ENCODE data around the gene NR1D1. TPM values are rescaled to one million over a fixed set of nuclear protein-coding genes. Genes with fewer than 3 reads are reported as not detected.

The NR1D1 gene
- total and polyA plus RNA-seq, 2 of the 8 experiments (the other 6 are each of a cell fraction or from before 2014, with no cell fraction given): 1.5 to 4.6 TPM

DNA sequence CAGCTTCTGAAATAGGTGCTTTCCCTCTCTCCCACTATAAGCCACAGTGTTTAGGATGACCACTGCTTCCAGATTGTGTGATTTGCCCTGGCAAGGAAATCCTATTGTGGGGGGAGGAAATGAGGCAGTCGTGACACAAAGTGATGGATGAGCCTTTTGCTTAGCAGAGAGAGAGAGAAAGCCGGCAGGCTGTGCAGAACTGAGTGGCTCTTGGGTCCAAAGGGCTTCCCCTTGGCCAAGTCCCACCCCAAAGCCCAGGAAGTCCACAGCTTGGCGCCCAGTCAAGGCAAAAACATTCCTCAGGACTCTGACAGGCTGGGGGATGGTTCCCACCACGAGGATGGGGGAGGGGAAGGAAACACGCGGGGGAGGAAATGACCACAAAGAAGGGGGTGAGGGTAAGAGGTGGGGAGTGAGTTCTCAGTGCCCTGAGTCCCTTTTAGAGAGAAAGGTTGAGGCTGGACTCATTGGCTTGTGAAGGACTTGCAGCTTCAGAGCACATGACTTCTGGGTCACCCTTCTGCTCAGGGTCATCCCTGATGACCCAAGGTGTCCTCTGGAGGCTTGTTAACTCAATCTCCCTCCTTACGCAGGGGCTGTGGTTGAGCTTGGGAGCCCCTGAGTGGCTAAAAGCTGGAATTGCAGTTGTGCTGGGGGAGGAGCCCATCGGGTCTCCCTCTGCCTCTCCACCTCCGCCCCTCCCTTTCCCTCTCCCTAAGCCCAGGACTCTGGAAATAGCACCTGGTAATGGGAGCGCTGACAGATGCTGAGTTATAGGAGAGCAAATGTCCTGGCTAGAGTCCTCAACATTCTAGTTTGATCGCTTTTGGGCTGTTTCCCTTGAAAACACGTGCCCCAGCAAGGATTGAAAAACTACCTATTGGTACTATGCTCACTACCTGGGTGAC, 11.1 kb upstream of the NR1D1 start (continued):
- TF ChIP-seq, protein P1, sequence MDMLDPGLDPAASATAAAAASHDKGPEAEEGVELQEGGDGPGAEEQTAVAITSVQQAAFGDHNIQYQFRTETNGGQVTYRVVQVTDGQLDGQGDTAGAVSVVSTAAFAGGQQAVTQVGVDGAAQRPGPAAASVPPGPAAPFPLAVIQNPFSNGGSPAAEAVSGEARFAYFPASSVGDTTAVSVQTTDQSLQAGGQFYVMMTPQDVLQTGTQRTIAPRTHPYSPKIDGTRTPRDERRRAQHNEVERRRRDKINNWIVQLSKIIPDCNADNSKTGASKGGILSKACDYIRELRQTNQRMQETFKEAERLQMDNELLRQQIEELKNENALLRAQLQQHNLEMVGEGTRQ (IDR thresholded peaks at IDR 0.05; ENCODE audit: low read length): no peak
- TF ChIP-seq CREB1 (IDR thresholded peaks at IDR 0.05) (no peak), PHF8 (conservative IDR thresholded peaks at IDR 0.05; ENCODE audit: low read depth, low read length) (no peak), CTBP2 (IDR thresholded peaks at IDR 0.05; ENCODE audit: borderline replicate concordance, insufficient read depth, insufficient read length, low read length) (no peak), RBBP5 (IDR thresholded peaks at IDR 0.05; ENCODE audit: borderline replicate concordance, low read depth, low read length) (peak; percentile 60; the same call in 1 of the 2 replicates), HDAC6 (IDR thresholded peaks at IDR 0.05; ENCODE audit: low read depth, low read length) (no peak), BRCA1 (IDR thresholded peaks at IDR 0.05; ENCODE audit: low read depth, low read length) (no peak), SP2 (IDR thresholded peaks at IDR 0.05; ENCODE audit: low read length) (no peak), EP300 (IDR thresholded peaks at IDR 0.05; ENCODE audit: borderline replicate concordance in 1 of 2, low read depth in 2 of 2, low read length in 2 of 2) (no peak), GTF2F1 (IDR thresholded peaks at IDR 0.05; ENCODE audit: borderline replicate concordance, low read depth, low read length) (no peak), CEBPB (IDR thresholded peaks at IDR 0.05; ENCODE audit: low read depth, low read length) (no peak), NANOG (IDR thresholded peaks at IDR 0.05; ENCODE audit: insufficient read depth, low read depth, low read length, poor library complexity, severe bottlenecking) (no peak), CBX5 (IDR thresholded peaks at IDR 0.05; ENCODE audit: low read depth, low read length) (no peak), TAF1 (IDR thresholded peaks at IDR 0.05; ENCODE audit: low read depth, low read length) (peak; percentile 44; the same call in 1 of the 2 replicates), RAD21 (IDR thresholded peaks at IDR 0.05 in 1 of 2, conservative IDR thresholded peaks at IDR 0.05 in 1 of 2; ENCODE audit: low read depth in 2 of 2, low read length in 2 of 2) (peak; percentile 85 to 88), BCL11A (IDR thresholded peaks at IDR 0.05; ENCODE audit: low read depth in 2 of 2, low read length in 2 of 2) (no peak), KDM1A (IDR thresholded peaks at IDR 0.05; ENCODE audit: borderline replicate concordance, low read length) (peak; percentile 64; the same call in 1 of the 2 replicates), JUN (IDR thresholded peaks at IDR 0.05; ENCODE audit: low read depth, low read length) (no peak)
- TF ChIP-seq, protein P2, sequence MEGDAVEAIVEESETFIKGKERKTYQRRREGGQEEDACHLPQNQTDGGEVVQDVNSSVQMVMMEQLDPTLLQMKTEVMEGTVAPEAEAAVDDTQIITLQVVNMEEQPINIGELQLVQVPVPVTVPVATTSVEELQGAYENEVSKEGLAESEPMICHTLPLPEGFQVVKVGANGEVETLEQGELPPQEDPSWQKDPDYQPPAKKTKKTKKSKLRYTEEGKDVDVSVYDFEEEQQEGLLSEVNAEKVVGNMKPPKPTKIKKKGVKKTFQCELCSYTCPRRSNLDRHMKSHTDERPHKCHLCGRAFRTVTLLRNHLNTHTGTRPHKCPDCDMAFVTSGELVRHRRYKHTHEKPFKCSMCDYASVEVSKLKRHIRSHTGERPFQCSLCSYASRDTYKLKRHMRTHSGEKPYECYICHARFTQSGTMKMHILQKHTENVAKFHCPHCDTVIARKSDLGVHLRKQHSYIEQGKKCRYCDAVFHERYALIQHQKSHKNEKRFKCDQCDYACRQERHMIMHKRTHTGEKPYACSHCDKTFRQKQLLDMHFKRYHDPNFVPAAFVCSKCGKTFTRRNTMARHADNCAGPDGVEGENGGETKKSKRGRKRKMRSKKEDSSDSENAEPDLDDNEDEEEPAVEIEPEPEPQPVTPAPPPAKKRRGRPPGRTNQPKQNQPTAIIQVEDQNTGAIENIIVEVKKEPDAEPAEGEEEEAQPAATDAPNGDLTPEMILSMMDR (IDR thresholded peaks at IDR 0.05; ENCODE audit: control extremely low read depth in 1 of 3, insufficient read depth in 1 of 3, low read depth in 1 of 3, low read length in 3 of 3): peak; percentile 70 to 86 (median 79)

All from H1 (cell line).